Caki2 (cell line): ENCODE results near the gene FOSL1. TPM values are rescaled to one million over a fixed set of nuclear protein-coding genes. Genes with fewer than 3 reads are reported as not detected.

Experiments
- DNase-seq: peaks from one replicate; pipeline ENCODE4 v3.0.0-alpha.2; 2015; ENCODE audit warnings: low read depth
- in situ Hi-C: cut with HindIII; loops from 2 replicates; pipeline ENCODE4 v1.10.0; 2016; ENCODE audit warnings: low sequenced_read_pairs, low pct_unique_long_range_greater_than_20kb, mixed read lengths
- total RNA-seq: library from RNA; depleted of rRNA; stranded (reverse); fragments of >200 nt; shearing (Covaris generic); gene quantifications from 2 replicates; pipeline ENCODE4 v1.2.3, GENCODE V29; 2014; ENCODE audit warnings: low replicate concordance; rRNA removed

FOSL1 gene
- total RNA-seq = 67.3 and 80.4 TPM in 2 replicates

DNA sequence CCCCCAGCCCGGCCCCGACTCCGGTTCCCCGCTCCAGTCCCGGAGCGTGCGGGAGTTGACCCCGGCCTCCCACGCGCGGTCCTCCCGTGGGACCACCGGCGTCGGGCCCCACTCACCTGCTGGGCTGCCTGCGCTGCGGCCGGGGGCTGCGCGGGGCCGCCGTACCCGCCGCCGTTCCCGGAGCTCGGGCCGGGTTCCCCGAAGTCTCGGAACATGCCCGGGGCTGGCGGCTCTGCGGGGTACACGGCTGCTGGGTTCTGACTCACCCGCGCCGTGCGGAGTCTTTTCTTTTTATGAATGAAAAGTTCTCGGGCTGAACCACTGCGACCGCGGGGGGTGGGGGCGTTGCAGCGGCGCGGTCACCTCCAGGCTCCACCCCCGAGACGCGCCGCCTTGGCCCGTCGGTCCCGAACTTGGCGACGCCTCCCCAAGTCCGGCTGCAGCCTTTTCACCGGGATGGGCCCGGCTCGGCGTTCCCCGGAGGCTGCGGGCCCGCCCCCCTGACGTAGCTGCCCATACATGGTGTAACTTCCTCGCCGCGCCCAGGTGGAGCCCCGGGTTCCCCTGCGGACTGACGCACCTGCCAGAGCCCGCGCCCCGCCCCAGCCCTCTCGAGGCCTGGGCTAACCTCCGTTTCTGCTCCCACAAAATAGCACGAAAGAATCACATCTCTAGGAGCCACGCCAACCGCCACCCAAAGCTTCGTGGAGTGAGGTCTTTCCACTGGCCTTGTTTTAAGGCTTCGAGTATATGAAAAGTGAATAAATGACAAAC is at the start of gene FOSL1:
FOSL1 (minus strand) TSS at position 264 of the 774 bp plus-strand sequence; CDS start at position 215, 49 bp downstream.
- in situ Hi-C loops = no loop called here

DNA sequence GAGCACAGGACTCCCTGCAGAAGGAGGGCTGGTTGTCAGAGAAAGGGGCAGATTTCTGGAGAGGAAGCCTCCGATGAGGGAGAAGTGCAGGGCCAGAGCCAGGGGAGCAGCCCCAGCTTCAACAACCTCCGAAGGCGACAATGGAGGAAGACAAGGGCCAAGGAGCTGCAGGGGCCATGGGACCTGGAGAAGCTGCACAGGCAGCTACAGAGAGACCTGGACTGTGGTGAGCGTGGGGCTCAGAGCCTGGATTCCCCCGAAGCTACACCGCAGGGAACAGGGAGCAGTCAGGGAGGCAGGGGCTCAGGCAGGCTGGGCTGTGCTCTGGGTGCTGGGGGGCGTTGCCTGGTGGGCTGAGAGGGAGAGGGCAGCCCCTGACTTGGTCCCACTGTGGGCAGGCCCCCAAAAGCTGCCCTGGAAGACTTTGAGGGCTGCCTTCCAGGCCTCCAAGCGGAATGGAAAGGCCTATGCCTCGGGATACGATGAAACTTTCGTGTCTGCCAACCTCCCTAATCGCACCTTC is 47.5 kb upstream of the FOSL1 start:
- in situ Hi-C loops = no loop called here
- no peak for DNase-seq

More for the DNA sequence above, at the start of gene FOSL1:
- DNase-seq = peak; percentile 96

DNA sequence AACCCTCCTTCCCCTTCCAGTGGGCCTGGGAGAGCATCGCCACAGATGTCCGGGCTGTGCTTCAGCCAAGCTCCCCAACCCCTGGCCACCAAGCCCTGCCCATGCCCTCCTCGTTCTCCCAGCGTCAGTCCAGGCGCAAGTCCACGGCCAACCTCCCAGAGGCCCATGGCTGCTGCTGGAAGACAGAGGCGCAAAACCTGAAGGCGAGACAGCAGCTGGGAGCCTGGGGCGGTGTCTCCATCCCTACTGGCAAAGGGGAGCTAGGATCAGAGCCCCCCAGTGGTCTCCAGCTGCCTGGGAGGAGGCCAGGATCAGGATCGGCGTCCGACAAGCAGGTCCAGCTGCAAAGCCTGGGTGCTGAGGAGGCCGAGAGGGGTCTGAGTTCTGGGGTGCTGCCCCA is 46.9 kb upstream of the FOSL1 start:
- in situ Hi-C loops = no loop called here
- no peak for DNase-seq

DNA sequence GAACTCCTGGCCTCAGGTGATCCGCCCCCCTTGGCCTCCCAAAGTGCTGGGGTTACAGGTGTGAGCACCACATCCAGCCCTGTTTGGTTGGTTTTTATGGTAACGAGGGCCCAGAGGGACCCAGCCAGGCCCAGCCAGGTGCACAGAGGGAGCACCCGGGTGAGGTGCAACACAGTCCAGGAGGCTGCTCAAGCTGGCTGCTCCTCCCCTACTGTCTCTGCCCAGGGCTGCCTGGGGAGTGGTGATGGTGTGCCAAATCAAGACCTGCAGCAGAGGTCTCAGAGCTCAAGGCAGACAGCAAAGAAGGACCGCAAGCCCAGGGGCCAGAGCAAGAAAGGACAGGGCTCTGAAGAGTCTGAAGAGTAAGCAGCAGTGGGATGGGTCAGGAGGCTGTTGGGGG is 46.5 kb upstream of the FOSL1 start:
- no peak for DNase-seq
- in situ Hi-C loops = no loop called here

DNA sequence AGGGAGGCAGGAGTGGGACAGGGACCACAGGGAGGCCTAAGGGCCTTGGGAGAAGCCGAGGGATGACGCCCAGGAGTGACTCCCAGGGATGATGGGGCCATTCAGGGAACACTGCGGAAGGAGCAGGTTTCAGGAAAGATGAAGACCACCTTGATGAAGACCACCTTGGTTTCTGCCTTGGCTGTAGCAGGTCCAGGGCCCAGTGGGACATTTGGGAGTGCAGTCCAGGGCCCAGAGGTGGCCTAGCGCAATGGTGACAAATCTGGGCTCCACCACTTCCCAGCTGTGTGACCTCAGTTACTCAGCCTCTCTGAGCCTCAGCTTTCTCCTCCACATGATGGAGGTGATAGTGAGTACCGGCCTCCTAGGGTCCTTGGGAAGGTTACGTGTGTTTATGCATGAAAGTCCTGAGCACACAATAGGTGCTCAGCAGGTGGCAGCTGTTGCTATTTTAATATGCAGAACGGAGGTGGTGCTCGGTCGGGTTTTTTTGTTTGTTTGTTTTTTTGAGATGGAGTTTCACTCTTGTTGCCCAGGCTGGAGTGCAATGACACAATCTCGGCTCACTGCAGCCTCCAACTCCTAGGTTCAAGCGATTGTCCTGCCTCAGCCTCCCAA is 45.9 kb upstream of the FOSL1 start:
- in situ Hi-C loops = no loop called here
- DNase-seq = no peak

DNA sequence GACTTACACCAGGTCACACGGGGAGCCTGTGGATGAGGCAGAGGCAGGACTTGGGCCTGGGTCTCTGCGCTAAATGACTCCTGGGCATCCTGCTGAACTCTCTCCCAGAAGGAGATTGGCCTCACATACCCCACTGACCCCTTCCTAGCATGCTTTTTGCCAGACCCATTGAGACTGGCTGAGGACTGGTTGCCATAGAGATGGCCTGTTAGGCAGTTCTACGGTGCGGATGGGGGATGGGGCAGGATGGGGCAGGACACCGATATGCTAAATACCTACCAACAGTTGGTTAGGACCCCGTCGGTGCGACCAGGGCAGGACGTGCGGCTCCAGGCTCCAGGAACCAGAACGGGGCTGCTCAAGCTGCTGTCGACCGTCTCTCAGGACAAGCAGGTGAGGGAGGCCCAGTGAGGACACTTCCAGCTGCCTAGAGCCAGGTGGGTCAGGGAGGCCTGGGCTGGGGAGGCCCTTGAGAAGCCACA is 45.3 kb upstream of the FOSL1 start, which contains the start of gene TSGA10IP:
TSGA10IP (plus strand) TSS at position 51 of the 482 bp plus-strand sequence; CDS start at position 247, 196 bp downstream.
- DNase-seq = no peak
- in situ Hi-C loops = no loop called here

DNA sequence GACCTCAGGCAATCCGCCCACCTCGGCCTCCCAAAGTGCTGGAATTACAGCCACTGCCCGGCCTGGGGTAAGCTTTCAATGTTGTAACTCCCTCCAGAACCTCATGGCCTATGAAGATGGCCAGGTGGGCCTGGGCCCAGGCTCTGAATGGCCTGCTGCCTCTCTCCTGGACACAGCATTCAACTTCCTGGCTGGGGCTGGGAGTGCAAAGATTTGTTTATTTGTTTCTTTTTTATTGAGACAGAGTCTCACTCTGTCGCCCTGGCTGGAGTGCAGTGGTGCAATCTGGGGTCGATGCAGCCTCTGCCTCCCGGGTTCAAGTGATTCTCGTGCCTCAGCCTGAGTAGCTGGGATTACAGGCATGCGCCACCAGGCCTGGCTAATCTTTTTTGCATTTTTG is 44.6 kb upstream of the FOSL1 start:
- DNase-seq = no peak
- in situ Hi-C loops = no loop called here

DNA sequence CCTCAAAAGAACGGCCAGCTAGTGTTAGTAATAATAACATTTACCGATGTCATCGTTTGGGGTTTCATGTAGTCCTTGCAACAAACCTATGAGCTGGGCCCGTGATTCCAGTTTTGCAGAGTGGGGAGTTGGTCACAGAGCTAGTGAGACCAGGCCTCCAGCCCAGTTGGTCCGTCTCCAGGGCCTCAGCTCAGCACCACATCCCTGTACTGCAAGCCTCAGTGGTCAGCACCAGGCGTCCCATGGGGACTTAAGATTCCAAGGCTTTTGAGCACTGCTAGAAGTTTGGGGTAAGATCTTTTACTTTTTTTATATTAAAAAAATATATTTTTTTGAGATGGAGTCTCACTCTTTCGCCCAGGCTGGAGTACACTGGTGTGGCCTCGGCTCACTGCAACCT is 44.0 kb upstream of the FOSL1 start:
- no peak for DNase-seq
- in situ Hi-C loops = no loop called here

DNA sequence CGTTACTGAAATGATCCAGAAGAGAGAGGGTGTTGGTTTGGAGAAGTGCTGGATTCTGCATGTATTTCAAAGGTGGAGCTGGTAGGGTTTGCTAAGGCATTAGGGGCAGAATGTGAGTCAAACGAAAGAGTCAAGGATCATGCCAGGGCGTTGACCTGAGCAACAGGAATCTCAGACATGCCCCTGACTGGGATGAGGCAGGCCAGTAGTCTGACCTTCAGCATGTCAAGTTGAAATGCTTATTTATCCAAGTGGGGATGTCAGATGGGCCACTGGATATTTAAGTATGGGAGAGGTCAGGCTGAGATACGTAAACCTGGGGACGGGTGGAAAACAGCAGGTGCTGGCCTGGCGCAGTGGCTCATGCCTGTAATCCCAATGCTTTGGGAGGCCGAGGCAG is 42.3 kb upstream of the FOSL1 start:
- DNase-seq = no peak
- in situ Hi-C loops = no loop called here

DNA sequence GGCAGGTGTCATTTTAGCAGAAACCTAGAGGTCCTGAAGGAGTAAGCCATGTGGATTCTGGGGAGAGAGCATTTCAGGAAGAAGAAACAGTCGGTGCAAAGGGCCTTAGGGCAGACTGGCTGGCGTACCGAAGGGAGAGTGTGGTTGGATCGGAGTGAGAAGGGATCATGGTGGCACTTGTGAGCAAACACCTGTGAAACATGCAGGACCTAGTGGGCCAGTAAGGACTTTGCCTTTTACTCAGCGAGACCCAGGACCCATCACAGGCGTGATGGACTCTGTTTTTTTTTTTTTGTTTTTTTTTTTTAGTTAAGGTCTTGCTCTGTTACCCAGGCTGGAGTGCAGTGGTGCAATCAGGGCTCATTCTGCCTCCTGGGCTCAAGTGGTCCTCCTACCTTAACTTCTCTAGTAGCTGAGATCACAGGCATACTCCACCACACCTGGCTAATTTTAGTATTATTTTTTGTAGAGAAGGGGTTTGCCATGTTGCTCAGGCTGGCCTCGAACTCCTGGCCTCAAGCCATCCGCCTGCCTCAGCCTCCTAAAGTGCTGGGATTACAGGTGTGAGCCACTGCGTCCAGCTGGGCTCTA is 41.6 kb upstream of the FOSL1 start:
- in situ Hi-C loops = no loop called here
- no peak for DNase-seq

DNA sequence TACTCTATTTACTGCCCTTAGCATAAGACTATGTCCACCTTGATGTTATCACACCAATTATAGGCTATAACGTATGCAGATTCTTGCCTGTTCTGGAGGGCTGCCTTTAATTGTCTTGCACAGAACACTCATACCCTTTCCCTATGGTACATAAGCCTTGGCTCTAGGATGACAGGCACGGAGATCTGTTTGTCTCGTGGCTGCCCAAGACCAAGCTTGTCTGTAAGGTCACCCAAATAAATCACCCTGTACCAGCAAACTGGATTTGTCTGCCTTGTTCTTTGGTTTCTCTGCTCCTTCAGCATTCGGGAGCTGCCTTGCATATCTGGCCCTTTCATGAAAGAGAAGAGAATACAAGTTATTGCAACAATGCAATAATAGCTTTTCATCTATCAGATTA is 37.6 kb upstream of the FOSL1 start:
- DNase-seq = no peak
- in situ Hi-C loops = no loop called here

DNA sequence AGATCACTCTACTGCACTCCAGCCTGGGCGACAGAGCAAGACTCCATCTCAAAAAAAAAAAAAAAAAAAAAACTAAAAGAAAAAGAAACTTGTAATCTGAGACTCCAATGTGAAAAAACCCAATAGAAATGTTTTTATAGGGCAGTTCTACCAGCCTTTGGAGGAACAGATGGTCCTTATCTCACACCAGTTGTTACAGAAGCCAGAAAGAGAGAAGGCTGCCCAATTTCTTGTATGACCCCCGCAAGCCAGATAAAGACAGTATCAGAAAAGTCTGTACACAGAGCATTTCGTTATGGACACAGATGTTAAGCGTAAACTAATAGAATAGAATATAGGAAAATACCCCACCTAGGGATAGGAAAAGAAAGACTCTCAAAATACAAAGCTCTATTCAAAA is 33.8 kb upstream of the FOSL1 start:
- no peak for DNase-seq

DNA sequence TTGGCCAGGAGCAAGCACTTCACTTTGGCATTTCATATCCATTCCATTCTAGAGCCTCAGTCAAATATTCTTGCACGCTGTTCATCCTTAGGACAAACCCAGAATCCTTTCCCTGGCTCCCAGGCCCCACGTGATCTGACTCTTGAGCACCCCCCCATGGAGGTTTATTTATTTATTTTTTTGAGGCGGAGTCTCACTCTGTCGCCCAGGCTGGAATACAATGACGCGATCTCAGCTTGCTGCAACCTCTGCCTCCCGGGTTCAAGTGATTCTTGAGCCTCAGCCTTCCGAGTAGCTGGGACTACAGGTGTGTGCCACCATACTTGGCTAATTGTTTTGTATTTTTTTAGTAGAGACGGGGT is 32.4 kb upstream of the FOSL1 start:
- DNase-seq = no peak
- in situ Hi-C loops = no loop called here

More for the DNA sequence above, 33.8 kb upstream of the FOSL1 start:
- in situ Hi-C loops = no loop called here

DNA sequence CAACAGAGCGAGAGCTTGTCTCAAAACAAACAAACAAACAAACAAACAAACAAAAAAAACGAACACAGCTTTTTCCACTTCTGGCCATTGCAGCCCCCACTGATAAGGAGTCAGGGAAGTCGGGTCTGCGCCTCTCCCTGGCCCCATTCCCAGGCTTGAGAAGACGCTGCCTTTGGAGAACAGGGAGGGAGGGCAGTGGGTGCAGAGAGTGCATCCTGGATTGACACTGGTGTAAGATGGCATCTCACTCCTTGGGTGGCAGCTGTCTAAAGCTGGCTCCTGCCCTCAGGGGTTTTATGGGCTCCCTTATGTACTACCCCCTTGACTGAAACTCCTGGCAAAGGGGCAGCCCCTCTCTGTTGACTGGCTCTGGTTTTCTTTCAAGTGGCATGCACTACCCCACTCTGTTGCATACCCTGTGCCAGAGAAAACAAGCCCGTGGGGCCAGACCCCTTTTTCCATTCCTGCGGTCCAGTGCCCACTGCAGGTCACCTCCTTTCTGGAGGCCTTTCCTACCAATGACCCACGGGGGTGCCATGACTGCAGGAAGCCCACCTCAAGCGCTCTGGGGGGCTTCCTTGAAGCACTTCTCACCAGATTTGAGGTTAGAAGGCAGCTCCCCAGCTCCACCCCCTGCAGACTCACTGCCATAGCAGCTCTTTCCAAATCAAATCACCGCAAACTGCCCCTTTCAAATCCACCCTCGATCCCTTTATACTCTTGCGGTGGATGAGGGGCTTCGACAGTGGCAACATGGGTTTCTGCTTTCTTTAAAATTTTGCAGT is 31.8 kb upstream of the FOSL1 start:
- DNase-seq = no peak
- in situ Hi-C loops = no loop called here

DNA sequence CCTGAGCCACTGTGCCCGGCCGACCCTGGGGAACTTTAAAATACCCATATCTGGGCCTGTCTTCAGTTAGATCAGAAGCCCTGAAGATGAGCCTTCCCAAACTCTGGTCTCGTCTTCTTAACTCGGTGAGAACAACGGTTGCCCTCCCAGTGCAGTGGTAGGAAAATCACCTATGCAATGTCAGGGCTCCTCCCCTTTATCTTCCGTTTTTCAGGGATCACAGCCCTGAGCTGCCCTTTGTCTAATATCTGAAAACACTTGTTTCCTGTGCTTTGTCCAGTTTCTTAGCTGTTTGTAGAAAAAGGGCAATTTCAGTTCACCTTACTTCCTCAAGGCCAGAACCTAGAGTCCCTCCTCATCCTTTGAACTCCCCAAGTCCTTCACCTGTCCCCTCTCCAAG is 28.5 kb upstream of the FOSL1 start:
- in situ Hi-C loops = no loop called here
- DNase-seq = no peak

DNA sequence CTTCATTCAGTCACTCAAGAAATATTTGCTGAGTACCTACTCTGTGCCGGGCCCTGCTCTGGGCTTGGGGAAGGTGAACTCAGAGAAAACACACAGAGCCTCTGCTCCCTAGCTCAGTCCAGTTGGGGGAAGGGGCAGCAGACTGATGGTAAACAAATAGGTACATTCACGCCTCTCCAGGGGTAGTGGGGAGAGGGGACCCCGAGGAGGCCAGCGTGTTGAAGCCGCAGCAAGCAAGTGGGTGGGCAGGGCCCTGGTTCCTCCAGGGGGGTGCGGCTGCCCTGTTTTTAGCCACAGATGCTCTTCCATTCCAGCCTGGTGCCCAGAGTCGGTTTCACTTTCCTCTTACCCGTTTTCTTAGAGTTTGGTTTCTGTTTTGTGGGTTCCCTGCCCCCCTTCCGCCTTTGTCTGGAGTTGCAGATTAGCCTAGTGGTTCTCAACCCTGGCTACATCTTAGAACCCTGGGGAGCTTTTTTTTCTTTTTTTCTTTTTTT is 27.8 kb upstream of the FOSL1 start:
- in situ Hi-C loops = no loop called here
- DNase-seq = no peak

DNA sequence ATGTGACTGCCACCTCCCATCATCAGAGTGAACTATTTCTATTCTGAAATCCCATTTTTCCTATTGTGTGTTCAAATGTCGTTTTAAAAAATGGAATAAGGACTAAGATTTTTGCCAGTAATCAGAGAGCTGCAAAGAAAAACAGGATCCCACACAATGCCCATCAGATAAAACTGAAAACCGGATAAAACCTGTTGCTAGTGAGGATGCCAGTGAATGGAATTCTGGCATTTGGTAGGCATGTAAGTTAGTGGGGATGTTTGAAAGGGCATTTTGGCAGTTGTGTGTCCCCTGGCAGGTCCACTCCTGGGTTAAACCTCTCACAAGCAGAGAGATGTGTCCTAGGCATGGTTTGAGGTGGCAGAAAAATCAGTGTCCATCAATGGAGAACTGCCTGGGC is 25.2 kb upstream of the FOSL1 start:
- no peak for DNase-seq
- in situ Hi-C loops = no loop called here

DNA sequence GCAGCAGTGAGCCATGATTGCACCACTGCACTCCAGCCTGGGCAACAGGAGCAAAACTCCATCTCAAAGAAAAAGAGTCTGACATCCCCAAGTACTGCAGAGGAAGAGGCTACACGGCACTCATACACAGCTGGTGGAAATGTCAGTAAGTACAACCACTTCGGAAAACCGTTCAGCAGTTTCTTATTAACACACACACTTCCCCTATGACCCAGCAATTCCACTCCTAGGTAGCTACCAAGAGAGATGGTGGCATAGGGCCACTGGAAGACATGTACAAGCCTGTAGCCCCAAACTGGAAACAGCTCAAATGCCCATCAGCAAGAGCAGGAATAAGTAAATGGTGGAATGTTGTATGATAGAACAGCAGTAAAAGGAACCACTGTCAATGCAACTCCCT is 22.4 kb upstream of the FOSL1 start:
- in situ Hi-C loops = no loop called here
- DNase-seq = no peak
